GM19240 (cell line): ENCODE measurements around the gene PLD1.

Experiments used
- DNase-seq: peaks from one replicate; pipeline ENCODE4 v3.0.0; 2011; ENCODE audit warnings: low spot score; ENCODE audit not compliant: insufficient read length

Gene PLD1

DNA sequence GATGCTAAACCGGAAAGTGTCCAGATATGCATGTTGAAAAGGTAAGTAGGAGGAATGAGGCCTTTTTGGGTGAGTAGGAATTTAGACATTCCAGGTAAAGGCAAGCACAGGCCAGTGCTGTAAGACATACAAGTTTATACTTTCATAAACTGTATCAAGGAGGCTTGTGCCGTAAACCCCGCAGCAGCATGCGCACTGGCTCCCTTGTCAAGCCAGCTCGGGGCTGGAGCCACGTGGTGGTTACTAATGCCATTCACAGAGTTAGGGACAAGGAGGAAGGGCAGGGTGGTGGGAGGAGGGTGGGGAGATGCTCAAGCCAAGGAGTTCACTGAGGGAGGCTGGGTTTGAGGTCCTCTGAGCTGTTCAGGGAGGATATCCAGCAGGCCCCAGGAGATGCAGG, 35.8 kb downstream of the PLD1 start:
- DNase-seq, result no peak

DNA sequence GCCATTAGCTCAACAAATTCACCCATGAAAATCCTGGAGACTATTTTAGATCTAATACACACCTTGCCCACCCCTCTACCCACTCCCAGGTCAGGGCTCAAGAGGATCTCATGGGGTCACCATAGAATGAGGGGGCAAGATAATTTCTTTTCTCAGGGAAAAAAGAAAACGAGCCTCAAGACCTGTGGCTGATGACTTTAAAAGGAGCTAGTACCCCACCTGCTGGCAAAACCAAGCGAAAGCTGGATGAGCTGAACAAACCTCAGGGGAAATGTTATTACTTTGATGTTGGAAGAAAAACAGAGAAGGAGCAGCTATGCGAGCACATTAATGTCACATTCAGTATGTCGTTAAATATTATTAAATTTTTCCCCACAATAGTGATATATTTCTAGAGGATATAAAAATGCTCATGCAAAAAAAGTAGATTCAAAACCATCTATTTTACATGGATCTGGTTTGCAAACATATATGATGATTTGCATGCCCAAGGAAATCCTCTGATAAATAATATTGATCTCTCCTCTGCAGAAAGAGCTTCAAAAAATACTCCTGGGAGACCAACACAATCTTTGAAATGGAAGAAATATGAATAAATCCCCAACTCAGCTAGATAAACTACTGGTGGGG, 37.7 kb downstream of the PLD1 start:
- peak; percentile 19 for DNase-seq

DNA sequence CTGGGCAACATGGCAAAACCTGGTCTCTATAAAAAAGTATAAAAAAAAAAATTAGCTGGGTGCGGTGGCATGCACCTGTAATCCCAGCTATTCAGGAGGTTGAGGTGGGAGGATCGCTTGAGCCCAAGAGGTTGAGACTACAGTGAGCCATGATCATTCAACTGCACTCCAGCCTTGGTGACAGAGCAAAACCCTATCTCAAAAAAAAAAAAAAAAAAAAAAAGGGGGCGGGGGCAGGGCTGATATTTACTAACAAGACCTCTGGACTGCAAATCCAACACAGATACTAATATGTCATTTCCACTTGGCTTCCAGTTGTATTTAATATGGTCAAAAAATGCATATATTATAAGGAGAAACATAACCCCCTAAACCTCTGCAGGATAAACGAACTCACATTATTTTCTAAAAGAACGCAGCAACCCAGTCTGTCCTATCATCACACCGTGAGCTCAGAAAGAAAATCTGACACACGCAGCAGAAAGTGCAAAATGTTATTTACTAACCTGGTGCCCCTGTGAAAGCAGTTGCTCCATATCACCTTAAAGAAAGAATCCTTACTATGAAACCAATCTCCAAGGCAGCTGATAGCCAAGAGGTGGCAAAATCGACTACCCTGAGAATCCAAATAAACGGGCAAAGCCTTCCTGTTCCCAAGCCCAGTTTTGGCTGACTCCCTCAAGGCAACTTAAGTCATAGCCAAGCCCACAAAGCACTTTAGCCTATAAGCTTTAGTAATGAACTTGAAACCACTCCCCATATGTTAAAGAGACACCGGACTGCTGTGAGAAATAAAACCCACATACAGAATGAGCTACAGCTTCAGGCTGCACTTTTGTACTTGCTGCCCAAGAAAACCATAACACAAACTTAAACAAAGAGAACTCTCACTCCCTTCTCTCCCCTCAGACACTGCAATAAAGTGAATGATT, 39.3 kb downstream of the PLD1 start:
- no peak for DNase-seq

DNA sequence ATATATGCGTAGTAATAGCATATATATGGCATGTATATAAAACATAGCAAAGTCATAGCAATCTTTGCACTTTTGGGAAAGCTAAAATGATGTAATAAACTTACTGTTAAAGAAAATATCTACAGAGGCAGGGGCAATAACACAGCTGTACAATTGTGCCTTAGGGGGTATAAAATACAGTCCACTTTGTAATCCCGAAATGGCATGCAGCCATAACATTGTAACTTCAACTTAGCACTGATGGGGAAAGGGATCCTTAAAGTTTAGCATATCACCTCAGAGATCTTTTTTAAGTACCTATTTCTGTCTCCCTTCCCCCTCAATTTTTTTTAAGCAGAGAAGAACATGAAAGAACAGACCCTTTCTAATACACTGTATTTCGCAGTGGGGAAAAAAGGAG, 40.8 kb downstream of the PLD1 start:
- DNase-seq, result no peak

DNA sequence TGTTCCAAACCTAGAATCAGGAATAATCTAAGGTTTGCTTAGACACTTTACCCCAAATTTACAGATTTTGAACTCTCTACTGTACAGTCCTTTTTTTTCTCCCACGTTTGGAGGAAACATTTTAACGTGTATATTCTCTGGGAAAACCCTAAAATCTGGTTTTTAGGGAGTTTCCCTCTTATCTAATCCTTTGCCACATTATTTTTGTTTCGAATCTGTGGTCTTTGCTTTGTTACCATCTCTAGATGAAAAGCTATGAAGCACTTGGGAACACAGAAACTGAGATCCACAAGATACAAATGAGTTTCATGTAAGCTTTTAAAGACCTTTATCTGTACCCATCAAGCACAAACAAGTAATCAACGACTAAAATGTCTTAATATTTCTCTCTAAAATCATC, 41.3 kb downstream of the PLD1 start:
- no peak for DNase-seq

DNA sequence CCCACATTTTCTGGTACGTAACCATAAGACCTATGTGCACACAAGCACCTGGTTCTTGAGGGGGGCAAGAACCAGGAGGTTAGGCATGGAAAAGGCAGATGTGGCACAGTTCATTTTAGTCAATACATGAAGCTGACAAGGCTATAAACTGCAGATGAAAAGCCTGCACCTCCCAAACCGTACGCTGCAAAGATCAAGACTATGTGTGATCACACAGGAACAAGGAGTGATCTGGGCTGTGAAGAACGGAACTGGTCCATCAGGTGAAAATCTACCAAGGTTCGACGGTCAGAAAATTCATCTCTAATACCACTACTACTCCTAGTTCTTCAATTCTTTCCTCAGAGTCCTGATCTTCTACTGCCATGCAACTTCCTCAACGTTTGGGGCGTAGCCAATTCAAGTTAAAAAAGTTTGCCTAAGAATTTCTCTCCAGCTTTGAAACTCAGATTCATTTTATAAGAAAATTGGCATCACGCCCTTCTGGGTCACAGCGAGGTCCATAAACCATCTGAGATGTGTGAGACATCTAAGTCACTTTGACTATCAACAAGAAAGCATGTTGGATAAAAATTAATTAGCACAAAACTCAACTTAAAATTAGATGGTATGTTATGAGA, 41.9 kb downstream of the PLD1 start:
- DNase-seq, result no peak

DNA sequence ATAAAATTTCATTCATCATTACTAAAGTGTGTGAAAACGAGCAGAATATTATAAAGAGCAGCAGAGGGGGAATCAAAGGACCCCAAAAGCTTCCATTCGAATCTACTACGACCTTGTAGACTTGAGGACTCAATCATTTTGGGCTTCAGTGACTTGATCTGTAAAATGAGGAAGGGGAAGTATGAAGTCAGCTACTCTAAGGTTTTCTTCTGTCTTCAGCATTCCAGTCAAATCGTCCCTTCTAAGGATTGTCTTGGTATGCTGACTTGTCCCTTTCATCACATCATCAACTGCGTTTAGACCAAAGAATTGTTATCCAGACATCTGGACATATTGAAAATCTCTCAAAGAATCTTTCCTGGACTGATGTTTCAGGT, 44.8 kb downstream of the PLD1 start:
- no peak for DNase-seq

DNA sequence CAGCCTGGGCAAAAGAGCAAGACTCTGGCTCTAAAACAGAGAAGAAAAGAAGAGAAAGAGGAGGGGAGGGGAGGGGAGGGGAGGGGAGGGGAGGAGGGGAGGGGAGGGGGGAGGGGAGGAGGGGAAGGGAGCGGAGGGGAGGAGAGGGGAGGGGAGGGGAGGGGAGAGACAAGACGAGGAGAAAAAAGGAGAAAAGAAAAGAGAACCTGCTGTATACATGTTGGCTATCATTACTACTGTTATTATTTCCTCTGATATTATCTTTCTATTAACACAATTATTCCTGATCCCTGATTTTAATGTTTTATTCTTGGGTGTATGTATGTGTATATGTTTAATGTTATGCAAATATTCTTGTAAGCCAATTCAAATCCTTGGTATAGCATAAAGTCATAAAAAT, 46.9 kb downstream of the PLD1 start:
- DNase-seq, result no peak

DNA sequence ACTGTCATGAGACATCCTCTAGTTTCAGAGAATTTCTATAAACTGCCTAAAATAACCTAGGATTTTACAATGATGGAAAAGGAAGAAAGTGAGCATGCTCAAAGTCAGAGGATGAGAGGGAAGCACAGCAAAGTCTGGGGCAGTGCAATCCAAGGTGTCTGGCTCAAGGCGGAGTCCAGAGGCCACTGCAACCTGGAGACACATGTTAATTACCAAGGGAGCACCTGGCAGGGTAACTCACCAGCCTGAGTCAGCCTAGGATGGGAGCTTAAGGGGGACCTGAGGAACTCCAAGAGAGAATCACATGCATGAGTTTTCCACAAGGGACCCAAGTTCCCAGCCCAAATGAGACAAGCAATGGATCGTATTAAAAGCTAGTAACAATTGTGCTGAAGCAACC, 49.8 kb downstream of the PLD1 start:
- DNase-seq, result no peak

DNA sequence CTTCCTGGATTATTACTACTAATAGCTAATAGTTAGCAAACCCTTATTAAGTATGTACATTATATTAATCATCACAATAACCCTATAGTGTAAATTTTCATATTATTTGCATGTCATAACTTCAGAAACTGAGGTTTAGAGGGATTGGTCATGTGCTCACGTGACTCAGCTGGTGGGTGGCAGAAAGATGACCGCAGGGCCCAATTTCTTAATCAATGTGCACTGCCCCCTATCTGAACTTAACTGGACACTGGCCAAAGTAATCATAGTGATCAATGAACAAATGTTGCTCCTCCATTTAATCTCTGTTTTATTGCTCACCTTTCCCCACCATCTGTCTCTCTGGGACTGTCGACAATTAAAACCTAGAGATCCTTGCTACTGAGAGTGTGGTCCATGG, 52.2 kb downstream of the PLD1 start:
- DNase-seq, result no peak

DNA sequence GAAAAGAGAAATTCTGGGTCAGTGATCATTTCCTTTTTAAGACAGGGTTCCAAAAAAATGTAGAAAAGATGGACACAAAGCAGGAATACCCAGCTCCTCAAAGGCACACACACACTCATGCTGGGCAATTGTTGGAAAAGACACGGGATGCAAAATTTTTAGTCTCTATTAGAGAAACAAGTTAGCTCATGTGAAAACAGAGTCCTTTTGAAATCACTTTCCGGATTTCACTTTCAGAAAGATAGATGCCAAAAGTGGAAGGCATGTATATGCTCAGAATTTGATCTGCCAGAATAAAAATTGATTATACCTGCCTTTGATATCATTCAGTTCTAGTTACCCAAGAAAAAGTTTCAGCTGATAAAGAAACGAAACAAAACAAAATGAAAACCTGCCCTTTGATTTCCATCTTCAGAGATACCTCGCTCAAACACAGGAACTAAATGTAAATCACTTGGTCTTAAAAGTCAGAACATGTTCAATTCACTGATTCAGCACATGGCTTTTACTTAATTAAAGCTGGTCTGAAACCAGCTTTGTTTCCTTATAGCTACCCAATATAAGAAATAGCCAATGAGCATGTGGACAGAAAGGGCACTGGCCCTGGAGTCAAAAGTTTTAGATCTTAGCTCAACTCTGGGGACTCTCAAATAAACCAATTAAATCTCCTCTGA, 52.8 kb downstream of the PLD1 start:
- no peak for DNase-seq

DNA sequence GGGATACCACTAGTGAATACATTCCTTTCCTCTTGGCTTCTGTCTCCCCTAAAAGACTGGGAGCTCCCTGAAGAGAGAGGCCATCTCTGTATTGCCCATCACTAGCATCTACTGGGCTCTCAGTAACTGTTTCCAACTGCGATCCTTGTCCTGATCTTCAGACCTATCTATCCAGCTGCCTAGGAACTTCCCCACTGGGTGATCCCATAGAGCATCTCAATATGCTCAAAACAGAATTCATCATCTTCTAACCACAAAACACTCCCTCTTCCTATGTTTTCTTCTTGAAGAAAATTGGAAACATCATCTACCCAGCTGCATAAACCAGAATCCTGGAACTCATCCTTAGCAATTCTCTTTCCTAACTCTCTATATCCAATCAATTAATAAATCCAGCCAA, 54.6 kb downstream of the PLD1 start:
- no peak for DNase-seq

DNA sequence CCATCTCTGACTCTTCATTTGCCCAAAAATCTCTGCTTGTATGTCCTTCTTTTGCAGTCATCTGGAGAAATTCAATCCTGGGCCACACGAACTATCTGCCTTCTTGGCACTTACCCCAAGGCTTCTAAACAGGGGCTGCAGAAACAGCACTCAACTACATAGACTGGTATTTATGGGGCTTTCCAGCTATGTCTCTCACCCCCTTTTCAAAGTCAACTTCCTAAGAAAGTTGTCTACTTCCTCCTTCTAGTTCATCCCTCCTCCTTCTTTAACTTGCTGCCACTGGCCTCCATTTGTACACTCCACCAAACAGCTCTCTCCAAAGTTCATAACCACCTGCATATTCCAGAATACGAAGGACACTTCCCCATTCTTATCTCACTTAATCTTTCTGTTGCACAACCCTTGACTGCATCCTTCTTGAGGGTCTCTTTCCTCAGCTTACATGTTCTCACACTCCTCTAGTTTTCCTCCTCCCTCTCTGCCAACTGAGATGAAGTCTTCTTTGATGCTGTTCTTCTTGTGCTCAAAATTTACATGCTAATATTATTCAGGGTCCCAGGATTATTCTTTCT, 55.2 kb downstream of the PLD1 start:
- no peak for DNase-seq

DNA sequence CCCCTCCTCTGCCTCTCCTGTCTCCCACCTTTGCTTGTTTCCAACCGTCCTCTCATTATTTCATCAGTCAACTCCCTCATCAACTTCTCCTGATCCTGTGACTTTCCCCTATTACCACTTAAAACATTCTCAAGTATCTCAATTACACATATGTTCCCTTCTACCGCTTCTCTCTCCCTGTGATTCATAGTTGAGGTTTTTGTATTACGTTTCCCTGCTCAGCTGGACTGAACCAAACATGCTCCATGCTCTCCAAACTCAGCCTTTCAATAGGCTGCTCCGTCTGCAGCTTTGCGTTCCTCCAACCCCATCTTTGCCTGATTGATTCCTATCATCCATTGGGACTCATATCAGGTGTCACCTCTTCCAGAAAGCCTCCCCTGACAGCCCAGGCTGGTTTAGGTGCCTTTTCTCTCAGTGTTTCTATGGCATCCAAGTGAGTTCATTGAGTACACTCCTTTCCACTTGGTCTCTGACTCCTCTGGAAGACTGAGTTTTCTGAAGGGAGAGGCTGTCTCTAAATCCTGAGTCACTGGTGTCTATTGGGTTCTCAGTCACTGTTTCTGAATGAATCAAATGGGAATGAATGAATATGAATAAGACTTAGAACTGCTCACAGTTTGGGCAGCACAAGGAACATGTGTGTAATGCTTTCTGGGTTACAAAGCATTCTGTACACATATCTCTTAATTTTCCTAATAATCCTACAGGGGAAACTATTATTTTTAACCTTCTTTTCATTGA, 56.4 kb downstream of the PLD1 start:
- no peak for DNase-seq

DNA sequence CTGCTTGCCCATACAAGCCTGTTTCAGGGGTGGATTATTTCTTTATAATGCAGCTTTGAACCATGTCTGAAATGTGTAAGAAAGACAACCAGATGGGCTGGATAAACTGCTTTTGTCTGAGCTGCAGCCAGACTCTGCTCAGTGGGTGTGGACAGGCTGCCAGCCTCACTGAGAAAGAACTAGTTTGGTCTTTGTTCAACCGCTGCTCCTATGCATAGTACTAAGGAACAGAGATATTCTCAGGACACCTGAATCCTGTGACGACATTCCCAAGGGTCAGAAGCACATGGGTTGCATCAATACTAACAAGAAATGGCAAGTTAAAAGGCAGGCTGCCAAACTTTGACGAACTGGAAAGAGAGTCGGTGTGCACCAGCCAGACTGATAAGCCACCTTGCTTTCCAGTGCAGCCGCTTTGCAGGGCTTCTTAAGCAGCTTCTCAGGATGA, 57.2 kb downstream of the PLD1 start:
- no peak for DNase-seq

DNA sequence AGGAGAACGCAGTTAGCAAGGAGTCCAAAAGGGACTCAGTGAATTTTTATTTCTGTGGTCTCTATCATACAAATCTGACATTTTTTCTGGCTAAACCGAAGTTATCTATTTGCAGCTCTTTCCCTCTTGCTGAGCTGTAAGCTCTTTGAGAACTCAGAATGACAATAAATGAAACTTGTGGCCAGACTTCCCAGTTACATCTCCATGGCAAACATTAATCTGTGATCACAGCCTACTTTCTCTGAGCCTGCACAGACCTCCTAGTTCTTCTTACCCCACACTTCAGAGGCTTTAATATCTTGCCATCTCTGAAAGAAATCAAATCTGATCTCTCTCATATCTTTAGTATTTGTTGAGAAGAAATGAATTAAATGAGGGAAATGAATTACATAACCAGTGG, 58.0 kb downstream of the PLD1 start:
- DNase-seq, result no peak

DNA sequence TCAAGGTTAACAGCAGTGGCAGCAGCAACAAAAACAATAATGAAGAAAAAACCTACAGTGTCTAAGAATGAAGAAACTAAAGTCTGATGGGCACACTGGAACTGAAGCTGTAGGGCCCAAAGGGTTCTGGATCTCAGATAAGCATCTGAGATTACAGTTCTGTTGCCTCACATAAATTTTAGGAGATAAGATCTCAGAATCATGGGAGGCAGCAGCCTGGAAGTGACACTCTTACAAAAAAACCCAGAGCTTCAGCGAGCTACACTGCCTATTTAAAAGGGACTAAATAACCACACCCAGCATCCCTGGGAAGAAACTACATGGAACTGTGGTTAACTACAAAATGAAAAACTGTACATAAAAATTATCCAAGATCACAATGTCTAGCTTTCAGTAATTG, 61.2 kb downstream of the PLD1 start:
- no peak for DNase-seq

DNA sequence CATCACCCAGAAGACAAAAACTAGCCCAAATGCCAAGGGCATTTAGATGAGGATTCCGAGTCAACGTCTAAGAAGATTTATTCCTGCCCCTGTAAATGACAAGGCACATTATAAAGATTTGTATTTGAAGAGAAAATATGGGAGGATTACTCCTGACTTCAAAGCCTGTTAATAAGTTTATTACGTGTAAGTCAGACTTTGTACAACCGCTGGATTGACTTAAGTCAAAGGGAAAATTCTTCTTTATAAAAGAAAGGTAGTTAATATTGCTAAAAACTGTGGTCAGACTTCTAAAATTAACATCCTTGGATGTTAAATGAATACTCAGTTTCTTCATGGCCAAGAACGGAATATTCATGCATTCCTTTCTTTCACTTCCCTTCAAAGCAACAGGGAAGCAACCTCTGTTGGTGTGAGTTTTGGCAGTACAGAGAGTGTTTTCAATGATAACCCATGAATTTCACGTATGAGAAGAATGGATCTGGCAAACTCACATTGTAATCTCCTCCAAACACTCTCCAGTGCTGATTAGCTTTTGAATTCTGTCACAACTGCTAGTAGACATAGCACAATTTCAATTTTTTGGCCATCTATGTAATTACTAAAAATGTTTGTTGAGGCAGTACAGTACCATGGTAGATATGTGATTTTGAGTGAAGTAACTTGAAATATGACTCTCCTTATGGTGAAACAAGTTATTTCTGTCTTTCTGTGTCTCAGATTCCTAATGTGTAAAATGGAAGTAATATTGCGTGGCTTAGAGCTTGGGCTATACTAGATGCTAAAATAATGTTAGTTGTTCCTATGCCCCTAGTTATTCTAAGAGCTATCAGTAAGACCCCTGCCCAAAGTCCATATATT, 62.0 kb downstream of the PLD1 start:
- DNase-seq, result no peak

DNA sequence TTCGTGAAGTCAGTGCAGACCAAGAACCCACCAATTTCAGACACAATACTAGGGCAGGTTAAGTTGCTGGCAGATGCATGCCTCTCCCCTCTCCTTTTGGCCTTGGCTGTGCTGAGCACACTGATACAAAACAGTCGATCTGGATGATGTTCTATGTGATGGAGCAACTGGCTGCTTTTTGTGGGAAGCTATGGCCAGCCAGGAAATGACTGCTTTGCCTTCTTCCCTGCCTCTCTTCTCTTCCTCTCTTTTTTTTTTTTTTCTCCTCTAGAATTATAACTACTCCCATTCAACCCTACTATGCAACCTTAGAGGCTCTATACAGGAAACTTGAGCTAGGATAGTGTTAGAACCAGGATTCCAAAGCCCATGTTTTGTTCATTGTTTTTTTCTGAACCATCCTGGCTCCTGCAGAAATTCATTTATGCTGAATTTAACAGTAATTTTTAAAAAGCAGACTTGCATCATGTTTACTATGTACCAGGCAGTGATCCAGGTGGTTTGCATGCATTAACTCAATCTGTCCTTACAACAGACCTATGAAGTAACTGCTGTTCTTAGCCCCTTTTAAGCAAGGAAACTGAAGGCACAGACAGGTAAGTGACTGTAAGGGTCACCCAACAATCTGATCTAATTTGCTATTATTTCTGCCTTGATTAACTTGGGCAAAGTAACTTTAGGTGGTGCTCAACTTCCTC, 62.9 kb downstream of the PLD1 start:
- DNase-seq, result no peak
